ENCODE results near the gene KREMEN2. TPM values are rescaled to one million over a fixed set of nuclear protein-coding genes. Genes with fewer than 3 reads are reported as not detected.

Gene KREMEN2
- total and polyA plus RNA-seq, 2 of the 8 experiments (the other 6 are each of a cell fraction or from before 2014, with no cell fraction given): 6.6 to 7.0 TPM

DNA sequence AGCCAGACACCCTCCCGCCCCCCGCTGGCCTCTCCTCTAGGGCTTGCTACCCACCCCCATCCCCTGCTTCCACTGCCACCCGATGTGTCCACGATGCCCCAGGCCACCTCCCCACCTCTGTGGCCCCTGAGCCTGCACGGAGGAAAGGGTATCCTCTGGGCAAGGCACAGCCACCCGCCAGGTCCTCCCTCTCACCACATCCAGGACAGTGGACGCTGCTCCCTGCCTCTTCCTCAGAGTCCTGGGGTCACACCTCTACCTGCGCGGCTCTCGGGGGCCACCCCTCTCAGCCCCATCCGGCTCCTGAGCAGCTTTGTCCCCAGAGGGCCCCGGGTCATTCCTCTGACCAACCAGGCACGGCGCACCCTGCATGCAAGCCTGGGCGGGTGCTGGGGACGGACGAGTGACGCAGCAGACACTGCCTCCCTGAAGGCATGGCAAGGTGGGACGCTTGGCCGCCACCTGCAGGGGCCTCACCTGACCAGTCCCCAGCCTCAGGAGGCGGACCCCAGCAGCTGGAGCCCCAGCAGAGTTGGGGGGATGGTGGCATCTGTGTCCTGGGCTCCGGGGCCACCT, 27.6 kb upstream of the KREMEN2 start:
- no peak overlapping the region for H3K4me2 ChIP-seq (ENCODE audit: insufficient read depth in 1 of 2, low read depth in 2 of 2, low read length in 2 of 2)
- no peak overlapping the region for H4K5ac ChIP-seq (ENCODE audit: insufficient read length, low read depth, low read length)
- no peak overlapping the region for H2BK20ac ChIP-seq (ENCODE audit: low read length)
- H3K4me1 ChIP-seq (replicated peaks in 1 of 4; ENCODE audit: control insufficient read depth in 3 of 4, insufficient read depth in 4 of 4, low read length in 3 of 4): no peaks in the 10 kb centered on the region; a peak in 1 of 7 replicates
- H3K4ac ChIP-seq (replicated peaks; ENCODE audit: insufficient read length, low read depth, low read length): no peak overlapping the region
- 92% methylated on average over 21 of the region's 22 CpGs; no CpG with 5 or more reads in 1 of the 2 experiments for WGBS, 2 experiments (ENCODE audit: extremely low coverage in 1 of 2, insufficient coverage in 1 of 2, insufficient read length in 1 of 2, insufficient replicate concordance in 2 of 2, low coverage in 1 of 2, low lambda C conversion rate in 2 of 2, missing lambda C conversion rate in 1 of 2)
- no peak overlapping the region for H2AFZ ChIP-seq (ENCODE audit: low read length)
- DNase-seq (ENCODE audit: low read depth in 1 of 2, low spot score in 2 of 2) (no peak), FAIRE-seq (no peak)
- no peaks in the 10 kb centered on the region for H3K23me2 ChIP-seq (ENCODE audit: low read depth, low read length)
- no peak overlapping the region for H3K18ac ChIP-seq (ENCODE audit: extremely low read depth, low read length)
- no peak overlapping the region for H2BK15ac ChIP-seq (ENCODE audit: low read length)
- ChIA-PET CTCF (ENCODE audit: partially characterized antibody) (interaction anchor here (0.7 to 1.8 kb wide), 2 partner anchors 9 to 144 kb away, joined by 3 to 6 read pairs; no protein-coding TSS in a partner anchor), POLR2A (ENCODE audit: partially characterized antibody) (interaction anchor here (0.7 to 1.4 kb wide), 4 partner anchors 10 to 67 kb away, joined by 3 to 4 read pairs (median 3); no protein-coding TSS in a partner anchor)
- no peaks in the 10 kb centered on the region; the same call in 1 of the 2 replicates for H3K79me1 ChIP-seq (ENCODE audit: low read depth, low read length)
- no peaks in the 10 kb centered on the region for H3K79me2 ChIP-seq (ENCODE audit: control insufficient read depth in 1 of 2, insufficient read depth in 2 of 2, low read length in 2 of 2)
- H3K27me3 ChIP-seq (replicated peaks in 1 of 4; ENCODE audit: control insufficient read depth in 3 of 4, extremely low read depth in 1 of 4, insufficient read depth in 3 of 4, low read length in 3 of 4): no peaks in the 10 kb centered on the region
- no peak overlapping the region for H4K8ac ChIP-seq (ENCODE audit: extremely low read depth, insufficient read depth, low read length)
- no peak overlapping the region for H2BK120ac ChIP-seq (replicated peaks; ENCODE audit: low read depth, low read length)
- no peaks in the 10 kb centered on the region for H3K9me3 ChIP-seq (ENCODE audit: insufficient read depth in 2 of 2, low read depth in 1 of 2, low read length in 1 of 2)
- H3K23ac ChIP-seq (ENCODE audit: insufficient read length): no peak overlapping the region
- H3K4me3 ChIP-seq (ENCODE audit: extremely low read depth in 1 of 4, insufficient read depth in 2 of 4, low read depth in 3 of 4, low read length in 4 of 4): no peak overlapping the region
- H2BK12ac ChIP-seq (ENCODE audit: low read depth, low read length): no peak overlapping the region
- H3K9ac ChIP-seq (replicated peaks in 1 of 4; ENCODE audit: extremely low read depth in 1 of 4, low read depth in 3 of 4, low read length in 3 of 4): no peak overlapping the region
- H2AK5ac ChIP-seq (ENCODE audit: low read depth, low read length): no peak overlapping the region
- H2BK5ac ChIP-seq (ENCODE audit: low read depth, low read length): no peak overlapping the region
- no peak overlapping the region for H3K27ac ChIP-seq (ENCODE audit: low read depth, low read length)
- no peaks in the 10 kb centered on the region for H4K20me1 ChIP-seq (replicated peaks in 1 of 2; ENCODE audit: control insufficient read depth in 1 of 2, insufficient read depth in 2 of 2, low read length in 2 of 2)
- no peak overlapping the region for H3K56ac ChIP-seq (replicated peaks; ENCODE audit: insufficient read length, low read depth, low read length)
- peaks cover 0 to 15% (median 7%) of the 10 kb centered on the region in 4 experiments; a peak in 4 of 8 replicates for H3K36me3 ChIP-seq (ENCODE audit: control insufficient read depth in 2 of 4, insufficient read depth in 4 of 4, low read length in 3 of 4)
- H3K14ac ChIP-seq (ENCODE audit: insufficient read length): no peak overlapping the region
- H4K91ac ChIP-seq (replicated peaks; ENCODE audit: insufficient read length, low read length): no peak overlapping the region
- TF ChIP-seq CTCF (IDR thresholded peaks at IDR 0.05; ENCODE audit: control extremely low read depth in 1 of 3, insufficient read depth in 1 of 3, low read depth in 1 of 3, low read length in 3 of 3) (no peak), KDM1A (IDR thresholded peaks at IDR 0.05; ENCODE audit: borderline replicate concordance, low read length) (no peak), BRCA1 (IDR thresholded peaks at IDR 0.05; ENCODE audit: low read depth, low read length) (no peak), RBBP5 (IDR thresholded peaks at IDR 0.05; ENCODE audit: borderline replicate concordance, low read depth, low read length) (no peak), CHD2 (IDR thresholded peaks at IDR 0.05; ENCODE audit: low read length) (no peak), ZNF274 (IDR thresholded peaks at IDR 0.05; ENCODE audit: borderline replicate concordance, extremely low read depth, low read length) (no peak)
- TF ChIP-seq, protein P1, sequence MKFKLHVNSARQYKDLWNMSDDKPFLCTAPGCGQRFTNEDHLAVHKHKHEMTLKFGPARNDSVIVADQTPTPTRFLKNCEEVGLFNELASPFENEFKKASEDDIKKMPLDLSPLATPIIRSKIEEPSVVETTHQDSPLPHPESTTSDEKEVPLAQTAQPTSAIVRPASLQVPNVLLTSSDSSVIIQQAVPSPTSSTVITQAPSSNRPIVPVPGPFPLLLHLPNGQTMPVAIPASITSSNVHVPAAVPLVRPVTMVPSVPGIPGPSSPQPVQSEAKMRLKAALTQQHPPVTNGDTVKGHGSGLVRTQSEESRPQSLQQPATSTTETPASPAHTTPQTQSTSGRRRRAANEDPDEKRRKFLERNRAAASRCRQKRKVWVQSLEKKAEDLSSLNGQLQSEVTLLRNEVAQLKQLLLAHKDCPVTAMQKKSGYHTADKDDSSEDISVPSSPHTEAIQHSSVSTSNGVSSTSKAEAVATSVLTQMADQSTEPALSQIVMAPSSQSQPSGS (IDR thresholded peaks at IDR 0.05; ENCODE audit: low read length): no peak
- TF ChIP-seq, protein P2, sequence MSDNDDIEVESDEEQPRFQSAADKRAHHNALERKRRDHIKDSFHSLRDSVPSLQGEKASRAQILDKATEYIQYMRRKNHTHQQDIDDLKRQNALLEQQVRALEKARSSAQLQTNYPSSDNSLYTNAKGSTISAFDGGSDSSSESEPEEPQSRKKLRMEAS (IDR thresholded peaks at IDR 0.05): no peak
